Measurements from ENCODE around the gene FOXK1.
"Not testable (repeated sequence)": the region's sequence is repeated elsewhere in the genome, so short reads cannot be mapped to it uniquely, and the experiment has no call there.

FOXK1 gene

DNA sequence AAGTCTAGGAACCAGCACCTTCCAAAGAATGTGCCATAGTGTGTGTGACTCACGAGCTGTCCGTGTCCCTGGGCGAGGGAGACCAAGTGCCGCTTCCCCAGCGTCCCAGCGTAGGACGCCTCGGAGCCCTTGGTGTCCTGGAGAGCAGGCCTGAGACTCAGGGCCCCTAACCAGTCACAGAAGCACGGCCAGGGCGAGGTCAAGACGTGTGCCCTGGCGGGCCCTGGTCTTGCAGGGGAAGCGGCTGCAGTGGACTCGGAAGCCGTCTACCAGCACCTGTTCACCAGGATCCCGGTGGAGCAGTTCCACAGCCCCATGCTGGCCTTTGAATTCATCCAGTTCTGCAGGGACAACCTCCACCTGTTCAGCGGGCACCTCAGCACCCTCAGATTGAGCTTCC lies 103.9 kb downstream of the FOXK1 start:
- no peak for DNase-seq (ENCODE audit: low read depth)

DNA sequence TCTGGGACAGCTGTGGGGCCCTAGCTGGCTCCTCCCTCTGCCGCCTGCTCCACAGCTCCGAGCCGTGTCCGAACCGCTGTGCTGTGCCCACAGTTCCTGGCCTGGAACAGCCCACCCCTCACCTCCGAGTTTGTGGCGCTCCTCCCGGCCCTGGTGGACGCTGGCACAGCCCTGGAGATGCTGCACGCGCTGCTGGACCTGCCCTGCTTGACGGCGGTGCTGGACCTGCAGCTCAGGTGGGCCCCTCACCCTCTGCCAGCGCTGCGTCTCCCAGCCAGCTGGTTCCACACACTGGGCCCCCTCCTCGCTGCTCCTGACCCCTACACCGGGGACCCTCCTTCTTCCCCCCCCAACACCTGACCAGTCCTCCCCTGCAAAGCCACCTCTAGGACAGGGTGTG lies 105.4 kb downstream of the FOXK1 start:
- no peak for DNase-seq (ENCODE audit: low read depth)

DNA sequence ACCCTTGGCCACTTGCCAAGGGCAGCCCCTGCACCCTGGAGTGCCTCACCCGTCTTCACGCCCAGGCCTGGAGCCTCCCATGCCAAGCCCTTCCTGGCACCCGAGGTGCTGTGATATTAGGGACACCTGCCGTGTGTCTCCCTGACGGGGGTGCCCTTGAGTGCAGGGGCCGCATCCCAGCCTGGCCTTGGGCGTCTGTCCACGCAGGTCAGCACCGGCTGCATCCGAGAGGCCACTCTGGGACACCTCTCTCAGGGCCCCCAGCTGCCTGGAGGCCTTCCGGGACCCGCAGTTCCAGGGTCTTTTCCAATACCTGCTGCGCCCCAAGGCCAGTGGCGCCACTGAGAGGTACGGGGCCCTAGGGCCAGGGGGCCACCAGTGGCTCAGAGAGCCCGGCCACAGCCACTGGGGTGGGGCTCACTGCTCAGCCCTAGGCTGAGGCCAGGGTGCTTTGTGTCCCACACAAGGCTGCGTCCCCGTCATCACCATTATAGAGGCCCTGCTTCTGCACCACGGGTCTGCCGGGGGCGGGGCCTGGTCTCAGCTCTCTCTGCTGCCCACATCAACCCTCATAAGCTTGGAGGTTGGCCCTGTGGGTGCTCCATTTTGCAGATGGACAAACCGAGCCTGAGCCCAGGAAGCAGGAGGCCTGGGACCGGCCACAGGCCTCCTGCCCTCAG lies 106.0 kb downstream of the FOXK1 start:
- no peak for DNase-seq (ENCODE audit: low read depth)

DNA sequence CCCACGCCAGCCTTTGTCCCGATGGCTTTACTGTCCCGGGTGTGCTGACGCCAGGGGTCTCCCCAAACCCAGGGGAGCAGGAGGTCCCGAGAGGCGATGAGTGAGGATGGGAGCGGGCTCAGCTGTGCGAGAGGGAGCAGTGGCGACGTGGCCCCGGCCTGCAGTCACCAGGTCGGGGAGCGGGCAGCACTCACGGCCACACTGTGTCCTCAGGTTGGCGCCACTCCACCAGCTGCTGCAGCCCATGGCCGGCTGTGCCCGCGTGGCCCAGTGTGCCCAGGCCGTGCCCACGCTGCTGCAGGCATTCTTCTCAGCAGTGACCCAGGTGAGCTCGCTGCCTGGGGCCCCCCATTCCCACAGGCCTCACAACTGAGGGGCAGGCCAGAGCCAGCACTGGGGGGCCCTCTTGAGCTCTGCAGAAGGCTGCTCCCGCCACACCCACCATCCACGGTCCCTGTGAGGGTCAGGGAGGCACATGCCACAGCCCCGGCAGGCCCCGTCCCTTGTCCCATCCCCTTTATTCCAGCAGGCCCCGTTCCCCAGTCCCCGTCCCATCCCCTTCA lies 106.6 kb downstream of the FOXK1 start:
- no peak for DNase-seq (ENCODE audit: low read depth)

DNA sequence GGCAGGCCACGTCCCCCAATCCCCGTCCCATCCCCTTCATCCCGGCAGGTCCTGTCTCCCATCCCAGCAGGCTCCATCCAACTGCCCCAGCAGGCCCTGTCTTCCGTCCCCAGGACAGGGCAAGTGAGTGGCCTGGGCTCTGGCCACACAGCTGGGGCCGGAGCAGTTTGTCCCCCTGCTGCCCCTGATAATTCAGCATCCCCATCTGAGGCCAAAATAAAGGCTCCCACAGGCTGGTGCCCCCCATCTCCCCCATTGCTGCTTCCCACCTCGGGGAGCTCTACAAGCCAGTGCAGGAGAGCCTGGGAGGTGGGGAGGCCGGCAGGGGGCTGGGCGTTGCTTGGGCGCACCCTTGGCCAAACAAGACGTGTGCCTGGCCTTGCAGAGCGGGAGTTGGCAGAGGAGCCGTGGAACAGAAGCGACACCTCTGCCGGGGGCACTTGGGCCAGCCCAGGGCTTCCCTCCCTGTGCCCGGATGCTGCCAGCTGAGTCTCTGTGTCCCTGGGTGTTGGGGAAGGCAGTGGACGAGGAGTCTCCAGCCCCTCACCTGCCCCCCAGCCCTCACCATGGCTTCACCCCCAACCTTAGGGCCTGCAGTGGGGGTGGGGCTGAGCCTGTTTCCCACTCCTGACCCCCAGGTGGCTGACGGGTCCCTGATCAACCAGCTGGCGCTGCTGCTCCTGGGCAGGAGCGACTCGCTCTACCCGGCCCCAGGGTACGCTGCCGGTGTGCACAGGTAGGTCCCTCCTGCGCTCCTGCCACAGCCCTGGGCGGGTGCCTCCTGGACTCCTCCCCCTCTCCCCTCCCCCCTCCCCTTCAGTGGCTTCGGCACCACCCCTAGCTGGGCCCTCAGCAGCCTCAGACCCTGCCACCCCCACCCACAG lies 107.3 kb downstream of the FOXK1 start:
- DNase-seq (ENCODE audit: low read depth) = no peak

DNA sequence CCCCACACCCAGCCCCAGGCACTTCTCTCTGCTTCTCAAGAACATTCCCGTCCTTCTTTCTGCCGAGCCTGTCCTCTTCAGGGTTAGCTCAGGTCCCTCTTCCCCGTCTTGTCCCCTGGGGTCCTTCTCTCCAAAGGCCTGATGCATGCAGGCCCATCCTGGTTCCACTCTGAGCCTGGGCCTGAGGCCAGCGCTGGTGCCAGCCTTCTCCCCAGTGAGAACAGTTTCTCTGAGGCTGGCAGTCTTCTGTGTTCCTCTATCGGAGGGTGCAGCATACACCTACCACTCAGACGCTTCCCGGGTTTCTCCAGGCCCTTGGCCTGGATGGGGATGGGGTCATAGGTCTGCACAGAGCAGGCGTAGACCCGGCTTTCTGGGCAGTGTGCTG lies 108.0 kb downstream of the FOXK1 start:
- no peak for DNase-seq (ENCODE audit: low read depth)

DNA sequence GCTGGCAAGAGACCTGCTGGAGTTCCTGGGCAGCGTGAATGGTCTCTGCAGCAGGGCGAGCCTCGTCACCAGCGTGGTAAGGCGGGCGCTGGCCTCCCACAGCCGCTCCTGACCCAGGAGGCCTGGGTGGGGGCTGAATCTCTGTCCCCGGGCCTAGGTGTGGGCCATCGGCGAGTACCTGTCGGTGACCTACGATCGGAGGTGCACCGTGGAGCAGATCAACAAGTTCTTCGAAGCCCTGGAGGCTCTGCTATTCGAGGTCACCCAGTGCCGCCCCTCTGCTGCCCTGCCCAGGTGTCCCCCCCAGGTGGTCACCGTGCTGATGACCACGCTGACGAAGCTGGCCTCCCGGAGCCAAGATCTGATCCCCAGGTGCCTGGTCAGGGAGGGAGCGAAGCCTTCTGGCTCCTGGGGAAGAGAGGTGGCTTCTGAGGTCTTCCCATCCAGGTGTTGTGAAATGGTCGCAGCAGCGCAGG lies 108.5 kb downstream of the FOXK1 start:
- DNase-seq (ENCODE audit: low read depth) = no peak

DNA sequence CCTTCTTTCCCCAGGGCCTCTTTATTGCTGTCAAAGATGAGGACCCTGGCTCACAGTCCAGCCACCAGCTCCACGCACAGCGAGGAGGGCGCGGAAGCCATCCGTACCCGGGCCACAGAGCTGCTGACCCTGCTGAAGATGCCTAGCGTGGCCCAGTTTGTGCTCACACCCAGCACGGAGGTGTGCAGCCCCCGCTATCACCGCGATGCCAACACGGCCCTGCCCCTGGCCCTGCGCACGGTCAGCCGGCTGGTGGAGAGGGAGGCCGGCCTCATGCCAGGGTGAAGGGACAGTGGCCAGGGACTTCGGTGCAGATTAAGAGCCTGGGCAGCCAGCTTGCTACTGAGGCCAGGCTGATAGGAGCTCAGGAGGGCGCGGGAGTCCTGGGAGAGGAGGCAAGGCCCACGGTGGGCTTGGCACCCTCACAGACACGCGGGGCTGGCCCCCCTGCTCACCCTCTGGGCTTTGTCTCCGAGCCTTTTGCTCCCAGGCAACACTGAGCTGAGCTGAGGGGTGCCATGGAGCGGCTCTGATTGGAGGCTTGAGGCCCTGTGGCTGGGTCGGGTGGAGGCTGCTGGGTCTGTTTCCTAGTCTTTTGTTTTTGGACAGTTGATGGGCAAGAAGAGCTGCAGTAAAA lies 109.1 kb downstream of the FOXK1 start:
- no peak for DNase-seq (ENCODE audit: low read depth)

DNA sequence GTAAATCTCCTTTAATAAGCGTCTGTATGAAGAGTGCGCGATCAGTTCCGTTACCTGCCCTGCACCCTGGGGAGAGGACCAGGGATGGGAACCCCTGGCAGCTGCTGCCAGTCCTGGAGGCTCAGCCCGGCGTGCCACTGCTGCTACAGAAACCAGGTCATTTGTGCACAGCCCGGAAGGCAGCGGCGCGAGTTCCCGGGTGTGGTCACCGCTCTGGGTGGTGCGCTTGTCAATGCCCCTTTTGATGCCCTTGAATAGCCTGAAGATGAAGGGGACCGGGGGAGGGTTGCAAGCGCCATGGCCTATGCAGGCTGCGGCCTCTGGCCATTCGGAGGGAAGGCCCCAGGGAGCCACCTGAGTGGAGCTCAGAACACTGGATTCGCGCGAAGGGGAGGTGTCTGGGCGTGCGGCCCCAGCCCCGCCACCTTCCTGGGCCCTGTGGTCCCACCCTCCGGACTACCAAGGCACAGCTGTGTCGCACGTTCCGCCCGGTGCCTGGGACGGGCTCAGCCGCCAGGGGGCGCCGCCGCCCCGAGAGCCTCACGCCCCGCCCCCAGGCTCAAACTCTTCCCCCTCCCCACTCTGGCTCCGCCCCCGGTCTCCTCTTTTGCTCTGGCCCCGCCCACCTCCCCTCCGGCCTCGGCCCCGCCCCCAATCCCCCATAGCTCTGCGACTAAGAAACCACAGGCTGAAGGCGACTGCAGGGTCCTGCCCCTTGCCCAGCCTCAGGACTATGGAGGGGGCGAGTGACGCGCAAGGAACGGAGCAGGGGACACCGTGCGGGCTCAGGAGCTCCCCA lies 109.8 kb downstream of the FOXK1 start:
- peak; percentile 54 for DNase-seq (ENCODE audit: low read depth)

DNA sequence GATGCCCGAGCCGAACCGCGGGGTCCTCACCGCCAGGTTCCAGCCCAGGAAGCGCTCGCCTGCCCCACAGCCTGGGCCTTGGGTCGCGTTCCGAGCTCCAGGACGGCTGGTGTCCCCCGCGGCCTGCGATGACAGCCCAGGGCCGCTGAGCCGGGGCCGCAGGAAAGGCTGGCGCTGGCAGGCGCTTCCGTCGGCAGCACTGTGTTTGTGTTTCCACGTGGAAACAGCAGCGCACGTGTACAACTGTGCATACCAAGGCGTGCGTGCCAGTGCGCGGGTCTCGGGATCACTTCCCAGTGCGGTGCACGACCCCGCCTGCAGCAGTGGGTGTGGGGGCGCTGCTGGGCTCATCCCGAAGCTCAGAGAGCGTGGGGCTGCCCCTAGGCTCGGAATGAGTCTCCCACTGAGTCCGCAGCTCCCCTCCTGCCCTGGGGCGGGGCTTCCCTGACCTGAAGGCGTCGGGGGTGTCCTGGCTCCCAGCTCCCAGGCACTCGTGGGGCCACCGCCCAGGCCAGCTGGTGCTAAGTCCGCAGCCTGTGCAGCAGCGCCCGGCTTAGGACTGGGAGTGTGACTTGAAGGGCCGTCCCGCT lies 110.5 kb downstream of the FOXK1 start:
- peak; percentile 38 for DNase-seq (ENCODE audit: low read depth)

DNA sequence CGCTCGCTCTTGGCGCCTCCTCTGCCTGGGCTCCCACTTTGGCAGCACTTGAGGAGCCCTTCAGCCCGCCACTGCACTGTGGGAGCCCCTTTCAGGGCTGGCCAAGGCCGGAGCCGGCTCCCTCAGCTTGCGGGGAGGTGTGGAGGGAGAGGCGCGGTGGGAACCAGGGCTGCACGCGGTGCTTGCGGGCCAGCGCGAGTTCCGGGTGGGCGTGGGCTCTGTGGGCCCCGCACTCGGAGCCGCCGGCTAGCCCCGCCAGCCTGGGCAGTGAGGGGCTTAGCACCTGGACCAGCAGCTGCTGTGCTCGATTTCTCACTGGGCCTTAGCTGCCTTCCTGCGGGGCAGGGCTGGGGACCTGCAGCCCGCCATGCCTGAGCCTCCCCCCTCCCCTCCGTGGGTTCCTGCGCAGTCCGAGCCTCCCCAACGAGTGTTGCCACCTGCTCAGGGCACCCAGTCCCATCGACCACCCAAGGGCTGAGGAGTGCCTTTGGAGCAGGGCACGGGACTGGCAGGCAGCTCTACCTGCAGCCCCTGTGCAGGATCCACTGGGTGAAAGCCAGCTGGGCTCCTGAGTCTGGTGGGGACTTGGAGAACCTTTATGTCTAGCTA lies 111.4 kb downstream of the FOXK1 start:
- DNase-seq (ENCODE audit: low read depth) = not testable (repeated sequence)

DNA sequence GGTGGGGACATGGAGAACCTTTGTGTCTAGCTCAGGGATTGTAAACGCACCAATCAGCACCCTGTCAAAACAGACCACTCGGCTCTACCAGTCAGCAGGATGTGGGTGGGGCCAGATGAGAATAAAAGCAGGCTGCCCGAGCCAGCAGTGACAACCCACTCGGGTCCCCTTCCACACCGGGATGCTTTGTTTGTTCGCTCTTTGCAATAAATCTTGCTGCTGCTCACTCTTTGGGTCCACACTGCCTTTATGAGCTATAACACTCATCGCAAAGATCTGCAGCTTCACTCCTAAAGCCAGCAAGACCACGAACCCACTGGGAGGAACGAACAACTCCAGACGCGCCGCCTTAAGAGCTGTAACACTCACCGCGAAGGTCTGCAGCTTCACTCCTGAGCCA lies 112.1 kb downstream of the FOXK1 start:
- DNase-seq (ENCODE audit: low read depth) = not testable (repeated sequence)

DNA sequence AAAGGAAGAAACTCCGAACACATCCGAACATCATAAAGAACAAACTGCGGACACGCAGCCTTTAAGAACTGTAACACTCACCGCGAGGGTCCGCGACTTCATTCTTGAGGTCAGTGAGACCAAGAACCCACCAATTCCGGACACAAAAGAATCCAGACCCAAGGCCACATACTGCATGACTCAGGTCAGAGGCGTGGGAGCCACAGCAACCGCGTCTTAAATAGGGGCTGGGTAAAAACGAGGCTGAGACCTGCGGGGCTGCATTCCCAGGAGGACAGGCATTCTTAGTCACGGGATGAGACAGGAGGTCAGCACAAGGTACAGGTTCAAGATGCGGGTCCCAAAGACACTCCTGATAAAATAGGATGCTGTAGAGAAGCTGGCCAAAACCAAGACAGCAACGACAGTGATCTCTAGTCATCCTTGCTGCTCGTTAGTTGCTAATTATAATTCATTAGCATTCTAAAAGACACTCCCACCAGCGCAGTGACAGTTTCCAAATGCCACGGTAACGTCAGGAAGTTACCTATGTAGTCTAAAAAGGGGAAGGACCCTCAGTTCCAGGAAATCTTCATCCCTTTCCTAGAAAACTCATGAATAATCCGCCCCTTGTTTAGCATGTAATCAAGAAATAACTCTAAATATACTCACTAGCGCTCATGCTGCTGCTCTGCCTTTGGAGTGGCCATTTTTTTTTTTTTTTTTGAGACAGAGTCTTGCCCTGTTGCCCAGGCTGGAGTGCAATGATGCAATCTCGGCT lies 112.7 kb downstream of the FOXK1 start:
- DNase-seq (ENCODE audit: low read depth) = peak; percentile 13

DNA sequence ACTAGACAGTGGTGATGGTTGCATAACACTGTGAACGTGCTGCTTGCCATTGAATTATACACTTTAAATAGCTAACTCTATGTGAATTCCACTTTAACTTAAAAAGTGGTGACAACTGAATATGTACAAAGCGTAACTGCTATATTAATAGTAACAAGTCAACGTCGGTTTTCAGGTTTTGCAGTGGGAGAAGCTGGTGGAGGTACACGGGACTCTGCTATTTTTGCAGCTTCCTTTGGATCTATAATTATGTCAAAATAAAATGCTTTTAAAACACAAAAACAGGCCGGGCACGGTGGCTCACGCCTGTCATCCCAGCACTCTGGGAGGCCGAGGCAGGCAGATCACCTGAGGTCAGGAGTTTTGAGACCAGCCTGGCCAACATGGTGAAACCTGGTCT lies 114.4 kb downstream of the FOXK1 start:
- DNase-seq (ENCODE audit: low read depth) = no peak

DNA sequence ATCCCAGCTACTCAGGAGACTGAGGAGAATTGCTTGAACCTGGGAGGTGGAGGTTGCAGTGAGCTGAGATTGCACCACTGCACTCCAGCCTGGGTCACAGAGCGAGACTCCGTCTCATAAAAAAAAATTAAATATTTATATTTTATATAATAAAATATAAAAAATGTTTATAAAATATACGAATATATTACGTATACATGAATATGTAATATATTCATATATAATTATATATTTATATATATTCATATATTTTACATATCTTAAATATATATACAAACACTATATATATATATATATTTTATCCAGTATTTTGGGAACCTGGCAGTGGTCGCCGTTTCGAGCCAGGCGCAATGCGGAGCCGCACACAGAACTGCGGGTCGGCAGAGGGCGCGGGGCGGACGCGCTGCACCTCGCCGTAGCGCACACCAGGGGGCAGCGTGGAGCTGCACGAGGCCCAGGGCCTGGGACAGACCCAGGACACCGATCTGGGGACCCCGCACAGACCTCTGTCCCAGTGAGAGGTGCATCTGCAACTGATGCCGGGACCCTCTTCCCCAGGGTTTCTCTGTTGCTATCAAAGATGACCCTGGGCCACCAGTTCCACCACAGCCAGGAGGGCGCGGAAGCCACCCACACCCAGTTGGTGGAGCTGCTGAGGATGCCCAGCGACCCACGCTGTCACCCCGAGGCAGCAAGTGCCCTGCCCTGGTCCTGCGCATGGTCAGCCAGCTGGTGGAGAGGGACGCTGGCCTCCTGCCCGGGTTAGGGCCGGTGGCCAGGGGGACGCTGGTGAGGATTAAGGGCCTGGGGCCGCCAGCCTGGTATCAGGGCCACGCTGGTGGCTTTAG lies 116.0 kb downstream of the FOXK1 start:
- DNase-seq (ENCODE audit: low read depth) = peak; percentile 20

DNA sequence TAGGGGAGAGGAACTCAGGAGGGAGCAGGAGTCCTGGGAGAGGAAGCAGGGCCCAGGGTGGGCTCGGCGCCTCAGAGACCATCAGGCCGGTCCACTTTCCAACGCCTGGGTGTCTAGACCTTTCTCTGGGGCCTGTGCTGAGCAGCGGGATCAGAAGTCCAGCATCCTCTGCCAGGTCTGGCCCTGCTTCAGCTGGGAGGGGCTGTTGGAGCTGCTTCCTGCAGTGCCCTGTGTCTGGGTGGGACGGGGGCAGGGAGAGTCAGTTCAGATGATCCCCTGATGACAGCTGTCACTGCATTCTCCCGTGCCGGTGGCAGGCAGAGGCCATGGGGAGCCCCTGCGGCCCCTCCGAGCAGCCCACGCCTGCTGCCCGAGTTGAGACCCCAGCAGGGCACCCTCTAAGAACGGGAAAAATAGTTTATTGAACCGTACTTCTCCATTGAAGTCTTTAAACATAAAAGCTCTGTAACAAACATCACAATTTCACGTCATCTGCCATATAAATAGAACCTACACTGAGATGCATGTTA lies 116.7 kb downstream of the FOXK1 start:
- no peak for DNase-seq (ENCODE audit: low read depth)

DNA sequence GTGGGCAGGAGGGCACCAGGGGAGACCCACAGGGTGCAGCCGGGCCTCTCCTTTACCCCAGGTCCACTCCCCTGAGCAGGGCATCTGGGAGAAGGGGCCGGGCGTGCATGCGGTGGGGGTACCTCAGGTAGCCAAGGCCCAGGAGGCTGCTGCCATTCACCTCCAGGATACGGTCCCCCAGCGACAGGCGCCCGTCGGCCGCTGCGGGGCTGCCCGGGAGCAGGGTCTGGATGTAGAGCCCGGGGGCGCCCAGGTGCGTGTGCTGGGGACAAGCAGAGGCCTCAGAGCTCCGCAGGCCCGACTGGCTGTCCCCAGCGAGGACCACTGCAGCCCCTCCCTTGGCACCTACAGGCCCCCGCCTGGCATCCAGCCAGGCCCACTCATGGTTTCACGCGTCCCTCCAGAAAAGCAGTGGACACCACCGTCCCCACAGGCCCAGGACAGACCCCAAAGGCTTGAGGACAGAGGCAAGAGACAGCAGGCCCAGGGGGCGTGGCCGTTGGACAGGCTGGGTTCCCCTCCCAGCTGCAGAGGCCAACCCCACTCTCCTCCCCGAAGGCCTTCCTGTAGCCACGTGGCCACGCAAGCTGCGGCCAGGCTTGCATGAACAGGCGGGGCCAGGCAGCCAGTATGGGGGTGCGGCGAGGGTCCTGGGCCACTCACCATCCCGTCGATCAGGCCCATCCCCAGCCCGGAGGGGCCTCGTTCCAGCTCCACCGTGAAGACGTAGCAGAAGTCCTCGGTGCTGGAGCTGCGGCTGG lies 117.6 kb downstream of the FOXK1 start:
- DNase-seq (ENCODE audit: low read depth) = no peak

DNA sequence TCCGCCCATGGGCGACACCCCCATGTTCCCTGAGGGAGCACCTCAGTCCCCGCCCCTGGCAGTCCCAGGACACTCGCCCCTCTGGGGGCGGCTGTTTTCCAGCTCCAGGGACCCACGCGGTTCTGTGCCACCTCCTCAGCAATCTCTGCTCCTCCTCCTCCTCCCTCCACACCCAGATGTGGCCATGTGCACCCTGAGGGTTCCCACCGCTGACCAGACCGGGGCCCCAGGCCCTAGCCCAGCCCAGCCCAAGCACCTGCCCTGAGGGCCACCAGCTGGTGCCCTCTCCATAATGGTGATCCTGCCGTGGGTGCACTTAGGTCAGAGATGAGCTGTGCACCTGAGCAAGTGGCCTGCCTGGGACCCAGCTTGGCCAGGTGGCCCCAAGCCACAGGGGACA lies 118.4 kb downstream of the FOXK1 start:
- DNase-seq (ENCODE audit: low read depth) = no peak
